HG02678 (cell line): ENCODE measurements around the gene MX2.
"Not testable (repeated sequence)": the region's sequence is repeated elsewhere in the genome, so short reads cannot be mapped to it uniquely, and the experiment has no call there.

ENCODE experiments used
- ATAC-seq: cut with Tn5 transposase; IDR thresholded peaks from one replicate; pipeline ENCODE4 v1.9.1; 2021; ENCODE audit warnings: mild to moderate bottlenecking, moderate library complexity; ENCODE audit not compliant: unreplicated experiment

MX2 gene

DNA sequence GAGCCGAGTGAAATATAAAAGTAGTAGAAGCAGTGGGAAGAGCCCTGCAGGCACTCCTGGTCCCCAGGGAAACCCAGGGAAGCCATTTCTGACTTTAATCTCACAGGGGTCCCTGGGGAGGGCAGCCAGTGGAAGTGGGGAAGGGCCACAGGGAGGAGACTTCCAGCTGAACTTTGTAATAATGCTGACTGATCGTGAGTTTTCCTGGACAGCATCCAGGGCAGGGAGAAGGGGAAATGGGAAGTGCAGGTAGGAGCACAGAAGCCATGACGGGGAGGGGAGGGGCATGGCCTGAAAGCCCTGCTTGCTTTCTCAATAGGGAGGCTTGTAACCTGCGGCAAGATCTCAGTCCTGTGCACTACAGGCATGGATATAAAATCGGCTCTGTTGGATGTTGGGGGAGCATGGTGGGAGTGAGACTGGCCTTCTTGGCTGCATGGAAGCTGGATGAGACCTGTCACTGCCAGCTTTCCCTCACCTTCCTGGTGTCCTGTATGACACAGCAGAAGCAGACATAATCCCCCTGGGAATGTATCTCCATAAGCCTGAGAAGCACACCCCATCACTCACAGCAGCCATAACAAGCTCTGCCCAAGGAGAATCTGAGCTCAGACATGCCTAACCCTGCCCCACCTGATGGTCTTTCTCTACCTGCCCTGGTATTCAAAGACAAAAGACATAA is 49.1 kb downstream of the MX2 start:
- ATAC-seq = no peak

DNA sequence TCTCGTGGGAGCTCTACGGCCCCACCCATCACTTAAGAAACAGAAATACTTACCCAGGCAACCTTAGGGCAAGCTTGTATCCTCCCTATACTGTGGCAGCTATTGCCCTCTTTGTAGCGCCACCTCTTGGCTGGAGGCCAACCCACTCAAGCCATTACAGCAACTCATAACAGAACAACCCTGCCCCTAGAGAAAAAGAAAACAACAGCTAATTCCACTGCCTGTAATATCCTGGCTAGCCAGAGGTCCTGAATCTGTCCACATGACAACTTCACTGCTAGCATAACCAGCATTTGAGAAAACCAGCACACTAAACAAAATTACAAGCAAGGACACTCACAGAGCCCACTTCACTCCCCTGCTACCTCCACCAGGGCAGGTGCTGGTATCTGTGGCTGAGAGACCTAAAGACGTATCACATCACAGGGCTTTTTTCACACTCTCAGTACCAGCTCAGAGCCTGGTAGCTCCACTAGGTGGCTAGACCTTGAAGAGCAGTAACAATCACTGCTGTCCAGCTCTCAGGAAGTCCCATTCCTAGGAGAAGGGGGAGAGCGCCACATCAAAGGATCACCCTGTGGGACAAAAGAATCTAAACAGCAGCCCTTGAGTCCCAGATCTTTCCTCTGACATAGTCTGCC is 49.7 kb downstream of the MX2 start:
- ATAC-seq = no peak

DNA sequence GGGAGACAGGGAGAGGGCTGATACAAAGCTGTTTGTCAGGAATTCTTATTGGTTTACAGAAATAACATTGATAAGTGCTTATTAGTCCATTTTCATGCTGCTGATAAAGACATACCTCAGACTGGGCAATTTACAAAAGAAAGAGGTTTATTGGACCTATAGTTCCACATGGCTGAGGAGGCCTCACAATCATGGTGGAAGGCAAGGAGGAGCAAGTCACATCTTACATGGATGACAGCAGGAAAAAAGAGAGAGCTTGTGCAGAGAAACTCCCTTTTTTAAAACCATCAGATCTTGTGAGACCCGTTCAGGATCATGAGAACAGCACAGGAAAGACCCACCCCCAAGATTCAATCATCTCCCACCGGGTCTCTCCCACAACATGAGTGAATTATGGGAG is 55.7 kb downstream of the MX2 start:
- not testable (repeated sequence) for ATAC-seq

DNA sequence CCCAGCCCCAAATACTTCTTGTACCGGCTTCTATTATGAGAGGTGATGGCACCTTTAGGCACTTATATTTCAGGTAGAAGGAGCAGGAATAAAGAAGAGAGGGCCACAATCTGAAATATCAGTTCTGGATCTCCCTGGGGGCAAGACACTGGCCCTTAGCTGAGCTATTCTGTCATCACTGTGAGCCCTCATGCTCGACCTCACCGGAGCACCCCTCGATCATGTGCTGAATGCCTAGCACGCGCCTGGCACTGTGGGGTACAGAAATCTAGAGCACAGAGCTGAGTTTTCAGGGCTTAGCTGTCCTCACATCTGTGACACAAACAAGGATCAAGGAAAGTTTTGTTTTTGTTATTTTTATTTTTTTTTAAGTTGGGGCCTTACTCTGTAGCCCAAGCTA is 56.6 kb downstream of the MX2 start:
- ATAC-seq = no peak

DNA sequence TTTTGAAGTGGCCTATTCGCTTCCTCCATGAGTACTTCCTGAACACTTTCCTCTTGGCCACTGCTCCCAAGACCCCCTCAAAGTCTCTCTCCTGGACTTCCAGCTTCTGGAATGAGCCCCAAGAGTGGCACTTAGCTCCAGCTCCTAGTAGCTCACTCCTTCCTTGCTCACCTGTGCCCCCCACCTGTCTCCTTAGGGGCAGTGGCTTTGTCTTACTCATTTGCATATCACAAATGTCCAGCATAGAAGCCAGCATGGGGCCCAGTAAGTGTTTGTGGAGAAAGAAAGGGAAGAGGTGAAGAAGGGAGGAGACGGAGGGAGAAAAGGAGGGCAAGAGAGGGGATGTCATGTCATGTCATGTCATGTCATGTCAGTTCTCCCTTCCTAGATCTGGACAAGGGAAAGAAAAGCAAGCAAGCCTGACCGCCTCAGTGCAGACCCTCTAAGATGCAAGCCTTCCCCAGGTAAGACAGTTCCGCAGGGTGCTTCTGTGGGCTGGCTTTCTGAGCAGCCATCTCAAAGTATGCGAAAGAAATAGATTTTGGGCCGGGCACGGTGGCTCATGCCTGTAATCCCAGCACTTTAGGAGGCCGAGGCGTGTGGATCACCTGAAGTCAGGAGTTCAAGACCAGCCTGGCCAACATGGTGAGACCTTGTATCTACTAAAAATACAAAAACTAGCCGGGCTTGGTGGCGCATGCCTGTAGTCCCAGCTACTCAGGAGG is 57.3 kb downstream of the MX2 start:
- ATAC-seq = no peak

DNA sequence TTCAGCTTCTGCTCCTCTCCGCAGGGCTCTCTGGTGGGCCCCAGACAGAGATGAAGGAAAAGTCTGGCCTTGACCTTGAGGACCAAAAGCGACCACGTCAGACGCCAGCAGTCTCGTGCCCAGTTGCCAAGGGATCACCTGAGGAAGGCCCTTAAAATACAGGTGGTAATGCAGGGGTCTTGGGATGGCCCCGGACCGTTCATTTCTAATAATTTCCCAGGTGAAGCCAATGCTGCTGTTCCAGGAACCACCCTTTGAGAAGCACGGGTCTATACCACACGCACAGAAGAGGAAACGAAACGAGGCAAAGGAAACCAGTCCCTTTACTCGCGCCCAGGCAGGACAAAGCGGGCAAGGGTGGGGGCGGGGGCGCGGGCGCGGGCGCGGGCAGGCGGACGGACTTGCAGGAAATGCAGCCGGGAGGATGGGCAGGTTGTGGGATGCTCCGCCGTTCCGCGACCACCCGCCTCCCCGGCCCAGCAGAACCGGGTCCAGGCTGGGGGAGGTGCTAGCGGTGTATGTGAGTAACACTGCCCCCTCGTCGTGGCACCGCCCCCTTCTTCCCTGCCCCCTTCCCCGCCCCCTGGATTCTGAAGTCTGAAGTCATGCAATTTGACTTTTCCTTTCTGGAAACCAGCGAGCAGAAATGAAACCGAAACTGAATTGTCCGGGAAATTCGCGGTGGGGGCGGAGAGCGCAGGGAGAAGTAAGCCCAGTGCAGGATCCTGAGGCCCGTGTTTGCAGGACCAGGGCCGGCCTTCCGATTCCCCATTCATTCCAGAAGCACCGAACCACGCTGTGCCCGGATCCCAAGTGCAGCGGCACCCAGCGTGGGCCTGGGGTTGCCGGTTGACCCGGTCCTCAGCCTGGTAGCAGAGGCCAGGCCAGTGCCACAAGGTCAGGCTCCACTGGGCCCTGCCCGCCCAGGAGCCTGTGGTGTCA is 58.4 kb downstream of the MX2 start:
- peak; percentile 85 for ATAC-seq

DNA sequence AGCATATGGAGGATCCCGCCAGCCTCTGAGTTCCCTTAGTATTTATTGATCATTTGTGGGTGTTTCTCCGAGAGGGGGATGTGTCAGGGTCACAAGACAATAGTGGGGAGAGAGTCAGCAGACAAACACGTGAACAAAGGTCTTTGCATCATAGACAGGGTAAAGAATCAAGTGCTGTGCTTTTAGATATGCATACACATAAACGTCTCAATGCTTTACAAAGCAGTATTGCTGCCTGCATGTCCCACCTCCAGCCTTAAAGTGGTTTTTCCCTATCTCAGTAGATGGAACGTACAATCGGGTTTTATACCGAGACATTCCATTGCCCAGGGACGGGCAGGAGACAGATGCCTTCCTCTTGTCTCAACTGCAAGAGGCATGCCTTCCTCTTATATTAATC is 59.2 kb downstream of the MX2 start:
- ATAC-seq = not testable (repeated sequence)

DNA sequence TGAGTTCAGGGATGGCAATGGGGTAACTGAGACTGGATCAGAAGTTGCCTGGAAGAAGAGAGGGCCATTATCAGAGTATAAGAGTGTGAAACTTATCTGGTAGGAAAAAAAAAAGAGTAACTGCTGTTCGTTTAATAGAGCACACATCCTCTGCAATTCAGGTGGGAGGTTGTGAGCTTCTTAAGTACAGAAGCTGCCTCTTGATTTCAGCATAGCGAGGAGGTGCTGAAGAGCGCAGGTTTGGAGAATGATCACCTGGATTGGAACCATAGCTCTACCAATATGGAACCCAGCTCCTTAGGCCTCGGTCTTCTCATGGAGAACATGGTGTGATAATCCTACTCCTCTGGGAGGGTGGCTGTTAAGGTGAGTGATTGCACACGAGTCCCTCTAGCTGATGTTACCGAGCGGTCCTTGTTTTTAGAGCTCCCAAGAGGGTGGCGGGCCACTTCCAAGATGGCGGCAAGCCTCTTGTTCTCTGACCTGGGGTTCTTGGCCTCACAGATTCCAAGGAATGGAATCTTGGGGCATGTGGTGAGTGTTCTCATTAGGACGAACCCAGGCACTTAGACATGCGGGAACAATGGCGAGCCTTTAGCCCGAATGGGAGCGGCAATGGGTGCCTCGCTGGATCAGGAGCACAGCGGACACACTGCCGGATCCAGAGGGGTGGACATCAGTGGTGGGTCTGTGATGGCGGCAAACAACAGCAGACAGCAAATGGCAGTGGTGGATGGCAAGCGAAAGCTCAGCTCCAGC is 60.9 kb downstream of the MX2 start:
- ATAC-seq = no peak

DNA sequence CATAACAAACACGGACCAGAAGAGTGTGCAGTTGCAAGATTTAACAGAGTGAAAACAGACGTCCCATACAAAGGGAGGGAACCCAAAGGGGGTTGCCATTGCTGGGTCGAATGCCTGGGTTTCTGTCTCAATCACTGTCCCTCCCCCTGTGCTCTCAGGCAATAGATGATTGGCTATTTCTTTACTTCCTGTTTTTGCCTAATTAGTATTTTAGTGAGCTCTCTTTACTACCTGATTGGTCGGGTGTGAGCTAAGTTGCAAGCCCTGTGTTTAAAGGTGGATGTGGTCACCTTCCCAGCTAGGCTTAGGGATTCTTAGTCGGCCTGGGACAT is 61.4 kb downstream of the MX2 start:
- not testable (repeated sequence) for ATAC-seq

DNA sequence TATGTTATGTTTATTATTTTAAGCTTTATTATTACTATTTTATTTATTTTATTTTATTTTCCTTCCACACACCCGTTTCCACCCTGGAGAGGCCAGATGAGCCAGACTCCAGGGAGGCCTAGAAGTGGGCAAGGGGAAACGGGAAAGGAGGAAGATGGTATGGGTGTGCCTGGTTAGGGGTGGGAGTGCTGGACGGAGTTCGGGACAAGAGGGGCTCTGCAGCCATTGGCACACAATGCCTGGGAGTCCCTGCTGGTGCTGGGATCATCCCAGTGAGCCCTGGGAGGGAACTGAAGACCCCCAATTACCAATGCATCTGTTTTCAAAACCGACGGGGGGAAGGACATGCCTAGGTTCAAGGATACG is 63.7 kb downstream of the MX2 start:
- ATAC-seq = no peak

DNA sequence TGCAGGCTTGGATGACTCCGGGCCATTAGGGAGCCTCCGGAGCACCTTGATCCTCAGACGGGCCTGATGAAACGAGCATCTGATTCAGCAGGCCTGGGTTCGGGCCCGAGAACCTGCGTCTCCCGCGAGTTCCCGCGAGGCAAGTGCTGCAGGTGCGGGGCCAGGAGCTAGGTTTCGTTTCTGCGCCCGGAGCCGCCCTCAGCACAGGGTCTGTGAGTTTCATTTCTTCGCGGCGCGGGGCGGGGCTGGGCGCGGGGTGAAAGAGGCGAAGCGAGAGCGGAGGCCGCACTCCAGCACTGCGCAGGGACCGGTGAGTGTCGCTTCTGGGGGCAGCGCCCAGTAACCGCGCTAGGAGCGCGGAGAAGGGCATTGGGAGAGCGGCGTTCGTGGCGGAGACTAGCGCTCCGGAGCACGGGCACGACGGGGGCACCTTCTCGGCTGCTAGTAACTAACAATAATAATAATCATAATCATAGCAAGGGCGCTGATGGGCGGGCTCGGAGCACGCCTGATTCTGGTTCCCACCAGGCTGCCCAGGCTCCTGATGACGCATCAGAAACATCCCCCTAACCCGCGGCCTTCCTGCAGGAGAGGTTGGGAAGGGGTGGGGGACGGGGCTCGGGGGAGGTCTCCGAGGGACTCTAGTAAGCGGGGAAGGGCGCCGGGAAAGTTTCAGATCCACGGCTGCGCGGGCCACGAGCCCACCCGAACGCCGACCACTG is 64.3 kb downstream of the MX2 start, which contains the start of gene MX1:
Gene MX1, plus strand, starts transcription at position 286 of the 722 bp plus-strand sequence. CDS start 5,832 bp downstream, outside the sequence.
- ATAC-seq = peak; percentile 89

DNA sequence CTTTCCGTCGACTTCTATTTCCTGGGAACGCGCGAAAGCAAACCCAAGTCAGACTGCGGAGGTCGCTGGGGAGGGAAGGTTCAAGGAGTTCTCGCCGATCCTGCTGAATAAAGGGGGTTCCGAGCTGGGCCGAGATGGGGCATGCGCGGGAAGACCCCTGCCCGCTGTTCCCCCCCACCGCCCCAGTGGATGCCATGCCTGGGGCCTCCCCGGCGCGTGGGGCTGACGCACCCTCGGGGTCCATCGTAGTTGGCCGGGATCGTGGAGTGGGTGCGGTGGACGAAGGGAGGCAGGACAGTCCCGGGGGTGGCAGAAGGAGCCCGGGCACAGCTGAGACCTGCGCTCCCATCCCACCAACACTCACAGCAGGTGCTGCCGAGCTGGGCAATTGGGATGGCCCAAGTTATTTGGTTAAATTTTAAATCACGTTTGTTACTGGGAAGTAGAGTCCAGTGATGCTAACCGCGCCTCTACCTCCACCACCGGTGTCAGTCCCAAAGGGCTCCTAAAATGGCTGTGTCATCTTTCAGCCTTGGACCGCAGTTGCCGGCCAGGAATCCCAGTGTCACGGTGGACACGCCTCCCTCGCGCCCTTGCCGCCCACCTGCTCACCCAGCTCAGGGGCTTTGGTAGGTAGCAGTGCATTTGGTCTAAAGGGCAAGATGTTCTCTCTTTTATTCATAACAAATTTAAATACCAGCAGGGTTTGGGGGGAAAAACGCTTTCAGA is 65.0 kb downstream of the MX2 start:
- no peak for ATAC-seq

DNA sequence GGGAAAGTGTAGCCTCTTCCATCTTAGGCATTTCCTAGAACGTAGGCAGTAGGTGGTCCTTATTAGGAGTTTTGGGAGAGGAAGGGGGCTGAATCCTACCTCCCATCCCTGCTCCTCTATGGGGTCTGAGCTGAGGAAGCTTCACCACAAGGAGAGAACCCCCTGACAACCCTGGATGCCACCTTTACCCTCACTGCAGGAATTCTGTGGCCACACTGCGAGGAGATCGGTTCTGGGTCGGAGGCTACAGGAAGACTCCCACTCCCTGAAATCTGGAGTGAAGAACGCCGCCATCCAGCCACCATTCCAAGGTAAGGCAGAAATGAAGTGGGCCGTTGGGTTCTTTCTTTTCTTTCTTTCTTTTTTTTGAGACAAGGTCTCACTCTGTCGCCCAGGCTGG is 65.7 kb downstream of the MX2 start:
- no peak for ATAC-seq

DNA sequence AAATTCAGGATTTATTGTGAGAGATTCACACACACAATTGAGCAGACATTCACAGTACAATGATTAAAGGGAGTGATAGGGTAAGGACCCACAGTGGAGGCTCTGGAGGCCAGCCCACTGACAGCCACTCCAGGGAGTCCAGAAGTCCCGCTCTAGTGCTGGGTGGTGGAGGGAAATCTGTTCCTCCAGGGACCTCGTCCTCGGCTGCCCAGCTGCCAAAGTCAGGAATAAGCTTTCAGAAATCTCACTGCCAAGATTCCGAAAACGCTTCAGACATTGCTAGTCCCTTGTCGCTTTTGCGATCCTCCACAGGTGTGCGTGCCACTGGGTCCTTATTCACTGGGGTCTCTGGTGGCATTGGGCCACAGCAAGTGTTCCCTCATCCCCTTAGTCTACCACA is 66.5 kb downstream of the MX2 start:
- no peak for ATAC-seq

DNA sequence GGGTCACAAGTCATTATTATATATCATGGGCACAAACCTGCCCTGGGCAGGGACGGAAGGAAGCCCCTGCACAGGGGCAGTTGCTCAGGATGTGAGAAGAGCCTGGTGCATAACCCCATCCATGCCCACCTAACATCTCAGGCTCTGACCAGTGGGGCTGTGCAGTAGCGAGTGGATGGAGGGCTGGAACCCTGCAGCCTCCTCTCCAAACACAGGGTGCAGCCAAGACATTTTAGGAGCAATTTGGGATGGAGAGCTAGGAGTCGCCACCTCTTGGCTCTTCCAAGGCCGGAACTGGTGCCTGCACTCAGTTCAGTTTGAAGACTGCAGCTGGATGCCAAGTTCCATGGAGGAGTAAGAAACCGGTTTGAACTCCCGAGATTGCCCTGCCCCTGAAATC is 67.0 kb downstream of the MX2 start:
- no peak for ATAC-seq

DNA sequence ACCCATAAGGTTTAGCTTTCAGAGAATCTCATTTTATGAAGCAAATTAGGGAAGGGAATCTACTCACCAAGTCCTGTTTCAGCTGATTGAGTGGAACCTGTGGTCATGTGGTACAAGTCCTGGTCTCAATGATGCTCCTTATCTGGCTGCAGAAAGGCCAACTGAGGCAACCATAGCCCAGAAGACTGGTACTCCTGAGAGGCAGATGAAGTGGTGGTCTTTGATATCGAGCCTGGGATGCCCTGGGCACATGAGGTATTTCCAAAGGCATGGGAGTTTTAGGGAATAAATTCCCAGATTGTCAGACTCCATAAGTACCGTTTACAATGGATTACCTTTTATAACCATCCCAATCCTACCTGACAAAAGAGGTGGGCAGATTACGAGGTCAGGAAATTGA is 67.5 kb downstream of the MX2 start:
- no peak for ATAC-seq

DNA sequence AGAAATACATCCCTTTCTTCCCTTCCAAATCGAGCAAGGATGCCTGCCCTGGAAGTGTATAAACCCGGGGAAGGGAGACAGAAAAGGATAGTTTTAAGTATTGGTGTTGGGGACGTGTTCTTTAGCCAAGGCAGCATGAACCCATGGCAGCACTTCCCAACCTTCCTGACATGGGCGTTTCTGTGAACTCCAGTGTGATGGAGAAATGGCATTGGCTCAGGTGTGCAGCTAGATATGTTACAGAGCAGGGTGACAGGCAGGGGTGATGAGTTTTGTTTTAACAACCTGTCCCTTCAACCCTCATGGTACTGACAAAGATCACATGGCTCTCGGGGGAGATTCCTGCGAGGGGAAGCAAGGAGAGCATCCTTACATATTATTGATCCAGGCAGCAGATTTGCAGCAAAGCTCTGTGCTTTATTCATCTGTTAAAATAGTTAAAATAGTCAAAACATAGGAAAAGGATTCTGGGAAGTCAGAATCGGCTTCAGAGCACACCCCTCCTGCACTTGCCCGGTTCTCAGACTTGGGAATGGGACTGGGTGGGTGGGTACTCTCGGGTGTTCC is 68.2 kb downstream of the MX2 start:
- ATAC-seq = no peak

DNA sequence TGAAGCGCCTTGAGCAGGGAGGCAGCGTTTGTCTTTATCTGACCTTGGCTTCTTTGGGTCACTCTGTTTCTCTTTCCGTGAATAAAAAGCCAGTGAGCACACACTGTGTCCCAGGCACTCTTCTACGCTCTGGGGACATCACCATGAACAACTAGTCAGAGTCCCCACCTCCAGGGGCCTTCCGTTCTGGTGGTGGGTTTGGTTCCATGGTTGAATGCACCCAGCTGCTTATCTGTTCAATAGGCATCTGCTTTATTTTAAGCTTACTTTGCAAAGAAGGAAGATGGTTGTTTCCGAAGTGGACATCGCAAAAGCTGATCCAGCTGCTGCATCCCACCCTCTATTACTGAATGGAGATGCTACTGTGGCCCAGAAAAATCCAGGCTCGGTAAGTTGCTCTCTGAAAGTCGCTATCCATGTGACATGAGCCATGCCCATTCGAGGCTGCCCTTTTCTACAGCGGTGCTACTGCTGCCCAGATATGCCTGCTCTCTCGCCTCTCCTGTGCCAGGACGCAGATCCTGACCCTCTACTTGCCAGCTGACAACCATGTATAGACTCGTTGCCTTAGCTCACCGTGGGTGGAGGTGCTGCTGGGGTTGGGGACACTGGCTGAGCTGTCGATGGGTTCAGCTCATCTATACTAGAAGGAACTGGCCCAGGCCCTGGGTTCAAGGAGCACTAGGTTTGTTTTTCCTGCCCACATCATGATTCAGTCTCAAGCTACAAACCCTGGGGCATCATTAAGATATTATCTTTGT is 70.1 kb downstream of the MX2 start:
- ATAC-seq = peak; percentile 87
